Neuron (in vitro differentiated cells): ENCODE data around the gene COL24A1.
"Not testable (repeated sequence)": the region's sequence is repeated elsewhere in the genome, so short reads cannot be mapped to it uniquely, and the experiment has no call there.

ENCODE experiments used
- H2AFZ ChIP-seq: one replicate; pipeline ENCODE4 v1.6.1; 2013; ENCODE audit warnings: low read depth, mild to moderate bottlenecking, inconsistent platforms, low read length, moderate library complexity
- H3K27me3 ChIP-seq: one replicate; pipeline ENCODE4 v1.6.1; 2013; ENCODE audit warnings: low read length; ENCODE audit not compliant: insufficient read depth
- H3K36me3 ChIP-seq: one replicate; pipeline ENCODE4 v1.6.1; 2013; ENCODE audit warnings: low read length; ENCODE audit not compliant: insufficient read depth
- H3K4me1 ChIP-seq: one replicate; pipeline ENCODE4 v1.6.1; 2013; ENCODE audit warnings: low read length; ENCODE audit not compliant: insufficient read depth
- H3K4me3 ChIP-seq: 2 replicates; pipeline ENCODE4 v1.5.1; 2013; ENCODE audit warnings: mild to moderate bottlenecking, low read length, moderate library complexity
- H3K9me3 ChIP-seq: one replicate; pipeline ENCODE4 v1.6.1; 2013; ENCODE audit warnings: low read length

Gene COL24A1

DNA sequence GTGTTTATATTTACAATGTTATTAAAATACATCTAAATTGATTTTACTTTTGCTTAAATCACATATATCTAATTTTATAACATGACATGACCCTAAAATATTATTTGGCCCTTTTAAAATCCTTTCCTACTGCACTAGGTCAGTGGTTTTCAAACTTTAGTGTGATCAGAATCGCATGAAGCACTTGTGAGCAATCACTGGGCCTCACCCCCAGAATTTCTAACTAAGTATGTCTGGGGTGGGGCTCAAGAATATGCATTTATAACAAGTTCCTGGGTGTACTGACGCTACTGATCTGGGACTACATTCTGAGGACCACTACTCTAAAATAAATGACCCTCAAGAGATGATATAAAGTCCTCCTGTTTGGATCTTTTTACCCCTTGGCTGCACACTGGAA lies 8.8 kb downstream of the COL24A1 start:
- Histone ChIP-seq H3K36me3 (no peaks in the 10 kb centered on the region), H2AFZ (no peak overlapping the region), H3K9me3 (no peaks in the 10 kb centered on the region), H3K4me1 (no peaks in the 10 kb centered on the region), H3K4me3 (no peak overlapping the region), H3K27me3 (peaks cover 11% of the 10 kb centered on the region)

DNA sequence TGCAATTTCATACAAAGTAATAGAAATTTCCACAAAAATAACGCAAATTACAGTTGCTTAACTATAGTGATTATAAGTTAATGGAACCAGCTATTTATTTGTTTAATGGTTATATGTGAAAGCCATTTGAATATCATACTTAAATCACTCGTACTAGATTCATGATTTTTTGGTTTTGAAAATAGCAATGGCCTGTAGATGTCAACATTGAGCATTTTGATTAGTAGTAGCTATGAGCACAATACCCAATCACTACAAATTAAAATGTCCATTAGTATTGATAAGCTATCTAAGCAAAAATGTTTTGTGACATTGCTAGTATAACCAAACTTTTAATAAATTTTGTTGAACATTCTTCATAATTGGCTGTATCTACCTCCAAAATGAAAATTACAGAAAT lies 10.0 kb downstream of the COL24A1 start:
- Histone ChIP-seq H2AFZ (no peak overlapping the region), H3K4me1 (no peaks in the 10 kb centered on the region), H3K9me3 (no peaks in the 10 kb centered on the region), H3K4me3 (no peak overlapping the region), H3K36me3 (no peaks in the 10 kb centered on the region), H3K27me3 (peaks cover 4% of the 10 kb centered on the region)

DNA sequence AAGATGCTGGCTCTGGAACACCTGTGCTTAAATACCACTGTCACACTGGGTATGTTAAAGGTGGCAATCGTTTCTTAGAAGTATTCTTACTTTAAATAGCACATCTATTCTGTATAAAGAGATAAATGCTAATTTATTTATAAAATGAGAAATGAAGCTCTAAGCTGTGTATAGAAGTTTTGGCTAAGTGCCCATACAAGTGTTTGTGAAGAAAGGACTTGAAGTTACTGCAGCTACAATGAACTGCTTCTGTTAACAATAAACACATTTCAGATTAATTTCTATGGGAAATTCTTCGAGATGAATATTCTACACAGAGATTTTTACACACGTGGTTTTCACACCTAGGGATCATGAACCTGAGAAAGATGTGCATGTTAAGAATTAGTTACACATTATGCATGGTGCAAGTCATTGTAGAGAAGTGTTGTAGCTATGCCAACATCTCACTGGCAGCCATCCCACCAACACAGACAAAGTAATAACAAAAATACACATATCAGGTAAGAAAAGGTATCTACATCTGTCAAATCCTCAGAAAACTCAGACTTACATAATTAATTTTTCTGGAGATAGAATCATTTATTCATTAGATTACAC lies 16.2 kb downstream of the COL24A1 start:
- Histone ChIP-seq H3K27me3 (no peaks in the 10 kb centered on the region), H3K4me1 (no peaks in the 10 kb centered on the region), H2AFZ (no peak overlapping the region), H3K9me3 (no peaks in the 10 kb centered on the region), H3K36me3 (no peaks in the 10 kb centered on the region), H3K4me3 (no peak overlapping the region)

DNA sequence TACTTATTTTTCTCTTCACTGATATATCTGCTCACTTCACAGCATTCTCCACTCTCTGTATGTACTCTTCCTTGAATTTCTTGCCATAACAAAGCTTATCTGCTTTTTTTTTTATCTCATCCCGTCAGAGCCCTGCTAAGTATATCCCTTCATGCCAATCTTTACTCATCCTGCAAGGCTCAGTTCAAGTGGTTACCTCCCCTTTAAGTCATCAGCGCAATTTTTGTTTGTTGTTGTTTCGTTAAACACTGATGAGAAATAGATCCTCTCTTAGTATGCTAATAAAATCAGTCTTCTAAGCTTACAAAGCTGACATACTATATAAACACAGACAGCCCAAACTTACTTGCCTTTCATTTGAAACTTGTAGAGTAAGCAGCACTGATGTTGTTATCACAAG lies 17.8 kb downstream of the COL24A1 start:
- no peaks in the 10 kb centered on the region for H3K36me3 ChIP-seq
- H3K4me1 ChIP-seq = no peaks in the 10 kb centered on the region
- H3K4me3 ChIP-seq = no peak overlapping the region
- no peaks in the 10 kb centered on the region for H3K27me3 ChIP-seq
- no peak overlapping the region for H2AFZ ChIP-seq
- H3K9me3 ChIP-seq = no peaks in the 10 kb centered on the region

DNA sequence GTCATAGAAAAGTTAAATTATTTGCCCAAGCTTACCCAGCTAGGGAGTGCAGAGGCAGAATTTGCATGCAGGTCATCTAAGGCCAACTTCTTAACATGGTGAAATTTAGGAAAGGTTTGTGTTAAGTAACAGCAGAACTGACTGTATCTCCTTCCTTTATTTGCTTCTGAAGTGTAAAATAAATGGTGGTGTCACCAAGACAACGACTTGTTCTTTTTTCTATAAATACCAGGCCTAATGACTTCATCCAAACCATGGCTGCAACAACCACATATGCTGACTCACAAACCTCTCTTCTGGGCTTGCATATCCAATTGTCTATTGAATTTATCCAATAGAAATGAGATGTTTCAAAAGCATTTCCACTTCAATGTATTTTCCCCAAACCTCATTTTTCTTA lies 19.1 kb downstream of the COL24A1 start:
- H3K27me3 ChIP-seq = no peaks in the 10 kb centered on the region

DNA sequence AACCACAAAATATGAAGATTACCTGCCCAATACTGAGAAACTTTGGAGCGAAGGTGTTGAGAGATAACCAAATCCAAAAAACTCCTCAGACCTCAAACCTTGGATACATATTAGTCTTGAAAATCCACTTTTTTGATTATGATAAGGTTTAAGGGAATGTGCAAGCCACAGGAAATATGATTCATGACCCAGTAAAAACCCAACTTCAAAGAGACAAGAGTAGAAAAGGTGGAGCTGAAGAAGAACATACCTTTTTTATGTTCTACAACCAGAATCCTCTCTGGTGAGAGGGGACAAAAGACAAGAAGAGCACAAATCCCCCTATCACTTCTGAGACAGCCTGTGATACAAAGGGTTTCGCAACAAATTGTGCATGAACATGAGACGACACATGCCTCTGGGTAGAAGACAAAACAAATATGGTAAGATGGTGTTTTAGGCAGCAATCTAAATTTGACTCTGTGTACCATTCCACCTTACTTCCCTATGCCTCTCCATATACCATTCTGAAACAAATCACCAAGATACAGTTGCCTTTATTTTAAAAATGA lies 37.3 kb downstream of the COL24A1 start:
- H3K36me3 ChIP-seq = no peaks in the 10 kb centered on the region

More for the DNA sequence above, 19.1 kb downstream of the COL24A1 start:
- H3K4me1 ChIP-seq = no peaks in the 10 kb centered on the region
- no peaks in the 10 kb centered on the region for H3K36me3 ChIP-seq
- H3K4me3 ChIP-seq = no peak overlapping the region
- no peaks in the 10 kb centered on the region for H3K9me3 ChIP-seq
- no peak overlapping the region for H2AFZ ChIP-seq

DNA sequence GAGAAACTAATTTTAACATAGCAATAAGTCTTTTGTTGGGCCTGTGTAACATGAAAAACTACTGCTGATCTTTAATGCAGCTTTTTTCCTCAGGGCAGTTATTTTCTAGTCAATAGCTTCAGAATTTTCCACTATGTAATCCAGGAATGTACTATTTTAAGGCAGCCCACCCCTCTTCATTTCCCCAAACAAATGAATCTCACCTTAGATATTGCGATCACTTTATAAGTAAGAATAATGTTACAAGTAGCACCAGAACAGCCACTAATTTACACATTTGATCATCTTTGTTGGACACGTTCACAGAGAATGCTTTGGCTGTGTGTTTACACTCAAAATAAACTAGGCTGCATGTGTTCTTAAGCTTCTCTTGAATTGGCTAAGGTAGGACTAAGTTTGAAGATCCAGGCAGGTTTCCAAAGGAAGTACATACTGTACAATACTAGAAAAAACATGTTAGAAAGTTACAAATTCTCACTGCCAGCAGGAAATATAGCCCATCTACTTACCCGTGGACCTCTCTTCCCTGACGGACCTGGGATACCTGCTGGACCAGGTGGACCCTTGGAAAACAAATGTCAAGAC lies 41.7 kb downstream of the COL24A1 start:
- no peaks in the 10 kb centered on the region for H3K4me1 ChIP-seq

More for the DNA sequence above, 37.3 kb downstream of the COL24A1 start:
- H3K27me3 ChIP-seq = no peaks in the 10 kb centered on the region
- no peaks in the 10 kb centered on the region for H3K4me1 ChIP-seq
- no peak overlapping the region for H3K4me3 ChIP-seq
- H3K9me3 ChIP-seq = no peaks in the 10 kb centered on the region
- H2AFZ ChIP-seq = no peak overlapping the region

DNA sequence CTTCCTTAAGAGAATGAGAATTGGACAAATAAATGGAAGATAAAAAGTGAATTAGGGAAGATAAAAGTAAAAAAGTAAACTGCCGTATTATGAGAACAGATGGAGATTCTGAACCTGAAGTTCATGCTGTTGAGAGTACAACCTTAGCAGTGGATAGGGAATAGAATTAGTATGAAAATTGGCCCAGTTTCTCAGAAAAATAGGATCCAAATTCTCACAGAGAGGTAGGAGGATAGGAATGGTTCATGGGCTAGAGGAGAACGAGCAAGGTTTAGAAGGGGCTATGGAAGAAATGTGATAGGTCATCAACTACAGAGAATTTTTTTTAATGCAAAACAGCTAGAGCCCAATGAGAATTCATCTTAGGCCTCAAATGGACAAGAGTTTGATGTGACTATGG lies 42.3 kb downstream of the COL24A1 start:
- Histone ChIP-seq H3K27me3 (no peaks in the 10 kb centered on the region), H3K36me3 (no peaks in the 10 kb centered on the region), H3K4me3 (no peak overlapping the region), H3K4me1 (no peaks in the 10 kb centered on the region), H3K9me3 (no peaks in the 10 kb centered on the region), H2AFZ (no peak overlapping the region)

More for the DNA sequence above, 41.7 kb downstream of the COL24A1 start:
- Histone ChIP-seq H3K4me3 (no peak overlapping the region), H3K36me3 (no peaks in the 10 kb centered on the region), H3K27me3 (no peaks in the 10 kb centered on the region), H2AFZ (no peak overlapping the region), H3K9me3 (no peaks in the 10 kb centered on the region)

DNA sequence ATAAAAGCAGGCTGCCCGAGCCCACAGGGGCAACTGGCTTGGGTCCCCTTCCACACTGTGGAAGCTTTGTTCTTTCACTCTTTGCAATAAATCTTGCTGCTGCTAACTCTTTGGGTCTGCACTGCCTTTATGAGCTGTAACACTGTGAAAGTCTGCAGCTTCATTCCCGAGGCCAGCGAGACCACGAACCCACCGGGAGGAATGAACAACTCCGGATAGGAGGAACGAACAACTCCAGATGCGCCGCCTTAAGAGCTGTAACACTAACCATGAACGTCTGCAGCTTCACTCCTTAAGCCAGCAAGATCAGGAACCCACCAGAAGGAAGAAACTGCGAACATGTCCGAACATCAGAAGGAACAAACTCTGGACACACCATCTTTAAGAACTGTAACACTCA lies 45.0 kb downstream of the COL24A1 start:
- not testable (repeated sequence) for H3K4me3 ChIP-seq, H3K4me1 ChIP-seq, H2AFZ ChIP-seq, H3K36me3 ChIP-seq, H3K9me3 ChIP-seq, H3K27me3 ChIP-seq

DNA sequence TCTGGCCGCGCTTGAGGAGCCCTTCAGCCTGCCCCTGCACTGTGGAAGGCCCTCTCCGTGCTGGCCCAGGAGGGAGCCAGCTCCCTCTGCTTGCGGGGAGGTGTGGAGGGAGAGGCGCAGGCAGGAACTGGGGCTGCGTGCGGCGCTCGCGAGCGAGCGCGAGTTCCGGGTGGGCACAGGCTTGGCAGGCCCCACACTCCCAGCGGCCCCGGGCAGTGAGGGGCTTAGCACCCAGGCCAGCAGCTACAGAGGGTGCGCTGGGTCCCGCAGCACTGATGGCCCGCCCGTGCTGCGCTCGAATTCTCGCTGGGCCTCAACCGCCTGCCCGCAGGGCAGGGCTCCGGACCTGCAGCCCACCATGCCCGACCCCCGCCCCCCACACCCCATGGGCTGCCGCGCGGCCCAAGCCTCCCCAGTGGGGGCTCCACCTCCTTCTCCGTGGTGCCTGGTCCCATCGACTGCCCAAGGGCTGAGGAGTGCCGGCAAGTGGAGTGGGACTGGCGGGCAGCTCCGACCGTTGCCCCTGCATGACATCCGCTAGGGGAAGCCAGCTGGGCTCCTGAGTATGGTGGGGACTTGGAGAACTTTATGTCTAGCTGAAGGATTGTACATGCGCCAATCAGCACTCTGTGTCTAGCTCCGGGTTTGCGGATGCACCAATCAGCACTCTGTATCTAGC lies 46.0 kb downstream of the COL24A1 start:
- Histone ChIP-seq H2AFZ (no peak overlapping the region), H3K4me1 (no peaks in the 10 kb centered on the region), H3K36me3 (no peaks in the 10 kb centered on the region), H3K27me3 (no peaks in the 10 kb centered on the region), H3K4me3 (no peak overlapping the region), H3K9me3 (no peaks in the 10 kb centered on the region)

DNA sequence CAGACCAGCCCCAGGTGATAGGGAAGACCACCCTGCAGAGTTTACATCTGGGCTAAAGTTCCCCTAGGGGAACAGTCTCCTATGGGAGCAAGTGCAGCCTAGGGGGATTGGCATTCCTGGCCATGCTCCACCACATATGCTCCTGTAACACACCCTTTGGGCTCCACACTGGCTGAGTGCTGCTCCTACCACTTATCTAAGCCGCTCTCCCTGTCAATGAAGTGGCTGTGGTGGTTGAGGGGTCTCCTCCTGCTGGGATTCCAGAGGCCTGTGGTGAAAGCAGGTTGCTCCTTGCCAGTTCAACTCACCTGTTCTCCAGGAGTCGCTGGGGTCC lies 51.1 kb downstream of the COL24A1 start:
- peaks cover 2% of the 10 kb centered on the region for H3K4me1 ChIP-seq
- no peaks in the 10 kb centered on the region for H3K27me3 ChIP-seq
- H3K4me3 ChIP-seq = no peak overlapping the region
- H3K36me3 ChIP-seq = no peaks in the 10 kb centered on the region
- H3K9me3 ChIP-seq = no peaks in the 10 kb centered on the region
- no peak overlapping the region for H2AFZ ChIP-seq

DNA sequence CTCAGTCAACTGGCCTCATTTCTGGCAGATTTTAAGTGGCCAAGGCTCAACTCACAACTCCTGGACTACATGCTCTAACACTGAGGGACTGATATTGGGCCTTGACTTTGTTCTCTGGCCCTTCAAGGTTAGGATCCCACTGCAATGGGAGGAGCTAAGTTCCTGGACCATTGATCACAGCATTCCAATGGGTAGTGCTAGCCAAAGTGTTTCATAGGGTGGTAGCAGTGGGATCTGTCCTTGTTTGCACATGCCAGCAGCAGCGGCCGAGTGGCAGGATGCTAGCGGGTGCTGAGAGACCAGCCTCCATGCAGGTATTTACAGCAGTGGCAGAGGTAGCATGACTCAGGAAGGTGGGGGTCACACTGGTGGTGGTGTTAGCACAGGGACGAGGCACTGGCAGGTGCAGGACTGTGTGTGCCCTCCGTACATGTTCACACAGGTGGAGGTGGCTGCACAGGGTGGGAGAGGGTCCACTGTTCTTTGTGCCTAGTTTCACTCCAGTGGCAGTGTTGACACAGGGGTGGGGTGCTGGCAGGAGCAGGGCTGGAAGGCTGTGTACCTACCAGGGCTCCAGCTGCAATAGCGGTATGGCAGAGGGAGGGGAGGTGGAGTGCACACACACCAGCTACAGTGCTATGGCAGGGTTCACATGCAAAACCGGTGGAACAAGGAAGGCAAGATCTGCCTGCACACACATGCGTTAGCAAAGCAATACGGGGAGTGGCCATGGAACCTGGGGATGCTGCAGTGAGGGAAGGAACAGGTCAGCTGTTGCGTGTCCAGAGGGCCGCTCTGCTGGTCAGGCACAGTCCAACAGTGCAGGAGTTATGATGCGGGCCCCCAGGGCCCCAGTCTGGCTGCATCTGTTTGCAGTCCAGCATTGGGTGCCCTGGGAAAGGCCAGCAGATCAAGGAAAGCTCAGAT lies 51.7 kb downstream of the COL24A1 start:
- no peaks in the 10 kb centered on the region for H3K9me3 ChIP-seq
- no peaks in the 10 kb centered on the region for H3K27me3 ChIP-seq
- no peak overlapping the region for H3K4me3 ChIP-seq
- no peak overlapping the region for H2AFZ ChIP-seq
- H3K4me1 ChIP-seq = peaks cover 4% of the 10 kb centered on the region
- H3K36me3 ChIP-seq = no peaks in the 10 kb centered on the region

DNA sequence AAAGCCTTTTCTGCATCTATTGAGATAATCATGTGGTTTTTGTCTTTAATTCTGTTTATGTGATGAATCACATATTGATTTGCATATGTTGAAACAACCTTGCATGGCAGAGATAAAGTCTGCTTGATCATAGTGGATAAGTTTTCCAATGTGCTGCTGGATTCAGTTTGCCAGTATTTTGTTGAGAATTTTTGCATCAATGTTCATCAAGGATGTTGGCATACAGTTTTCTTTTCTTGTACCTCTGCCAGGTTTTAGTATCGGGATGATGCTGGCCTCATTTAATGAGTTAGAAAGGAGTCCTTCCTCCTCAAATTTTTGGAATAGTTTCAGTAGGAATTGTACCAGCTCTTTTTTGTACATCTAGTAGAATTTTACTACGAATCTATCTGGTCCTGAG lies 55.0 kb downstream of the COL24A1 start:
- no peak overlapping the region for H2AFZ ChIP-seq
- no peaks in the 10 kb centered on the region for H3K36me3 ChIP-seq
- H3K27me3 ChIP-seq = no peaks in the 10 kb centered on the region
- no peaks in the 10 kb centered on the region for H3K9me3 ChIP-seq
- H3K4me3 ChIP-seq = no peak overlapping the region
- peaks cover 4% of the 10 kb centered on the region for H3K4me1 ChIP-seq
